ENCODE results near the gene QSOX2.

QSOX2 gene

DNA sequence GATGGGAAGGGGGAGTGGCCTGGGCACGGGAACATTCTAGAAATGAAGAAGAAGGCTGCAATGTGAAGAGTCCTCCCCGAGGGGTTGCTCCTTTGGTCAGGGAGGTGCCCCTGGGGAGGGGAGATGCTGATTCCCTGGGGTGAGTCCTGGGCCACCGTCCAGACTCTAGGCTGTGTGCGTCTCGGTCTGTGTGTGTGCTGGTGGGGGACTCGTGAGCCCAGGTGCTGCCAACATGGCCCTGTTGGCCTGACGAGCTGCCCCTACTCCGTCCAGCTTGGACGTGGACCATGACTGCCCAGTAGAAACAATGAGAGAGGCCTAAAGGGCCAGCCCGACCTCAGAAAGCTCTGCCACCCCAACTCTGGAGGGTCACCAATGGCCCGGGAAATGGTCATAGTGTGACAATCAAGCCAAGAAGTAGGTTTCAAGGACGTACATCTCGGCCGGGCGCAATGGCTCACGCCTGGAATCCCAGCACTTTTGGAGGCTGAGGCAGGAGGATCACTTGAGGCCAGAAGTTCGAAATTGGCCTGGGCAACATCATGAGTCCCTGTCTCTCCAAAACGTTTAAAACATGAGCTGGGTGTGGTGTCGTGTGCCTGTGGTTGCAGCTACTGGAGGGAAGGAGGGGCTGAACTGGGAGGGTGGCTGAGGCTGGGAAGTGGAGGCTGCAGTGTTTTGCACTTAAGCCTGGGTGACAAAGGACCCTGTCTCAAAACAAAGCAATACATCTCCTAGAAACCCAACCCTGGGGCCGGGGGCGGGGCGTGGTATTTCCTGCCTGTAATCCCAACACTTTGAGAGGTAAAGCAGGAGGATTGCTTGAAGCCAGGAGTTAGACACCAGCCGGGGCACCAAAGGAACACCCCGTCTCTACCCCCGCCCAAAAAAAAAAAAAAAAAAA lies 57.7 kb downstream of the QSOX2 start:
- no peak for DNase-seq

DNA sequence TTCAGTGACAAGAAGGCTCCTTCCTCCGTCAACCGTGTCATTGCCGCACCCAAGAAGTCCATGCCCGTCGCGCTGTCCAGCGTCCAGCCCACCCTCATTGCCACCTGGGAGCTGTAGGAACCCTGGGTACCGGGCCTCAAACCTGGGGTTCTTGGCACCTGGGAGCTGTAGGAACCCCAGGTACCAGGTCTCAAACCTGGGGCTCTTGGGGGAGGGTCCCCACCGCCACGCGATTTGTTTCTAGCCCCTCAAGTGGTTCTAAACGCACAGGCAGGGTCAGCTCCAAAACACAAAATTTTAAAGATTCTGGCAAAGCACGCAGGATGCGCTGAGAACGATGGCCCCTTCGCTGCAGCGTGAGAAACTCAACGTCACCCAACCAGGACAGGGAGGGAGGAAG lies 58.4 kb downstream of the QSOX2 start:
- no peak for DNase-seq

DNA sequence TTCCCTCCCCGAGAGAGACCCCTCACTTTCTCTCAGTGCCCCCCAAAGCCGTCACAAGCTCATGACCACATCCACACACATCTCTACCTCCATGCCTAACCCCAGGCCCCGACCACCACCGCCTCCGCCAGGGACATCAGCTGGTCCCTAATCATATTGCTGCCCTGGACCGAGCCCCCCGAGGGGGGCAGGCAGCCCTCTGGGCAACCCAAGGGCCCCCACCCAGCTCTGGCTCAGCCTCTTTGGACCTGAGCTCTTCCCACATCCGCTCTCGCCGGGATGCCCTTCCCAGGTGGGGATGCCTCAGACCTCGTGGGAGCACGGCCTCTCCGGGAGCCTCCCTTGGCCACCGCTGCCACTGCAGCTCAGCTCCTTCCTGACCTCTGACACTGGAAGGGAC lies 59.2 kb downstream of the QSOX2 start:
- no peak for DNase-seq

DNA sequence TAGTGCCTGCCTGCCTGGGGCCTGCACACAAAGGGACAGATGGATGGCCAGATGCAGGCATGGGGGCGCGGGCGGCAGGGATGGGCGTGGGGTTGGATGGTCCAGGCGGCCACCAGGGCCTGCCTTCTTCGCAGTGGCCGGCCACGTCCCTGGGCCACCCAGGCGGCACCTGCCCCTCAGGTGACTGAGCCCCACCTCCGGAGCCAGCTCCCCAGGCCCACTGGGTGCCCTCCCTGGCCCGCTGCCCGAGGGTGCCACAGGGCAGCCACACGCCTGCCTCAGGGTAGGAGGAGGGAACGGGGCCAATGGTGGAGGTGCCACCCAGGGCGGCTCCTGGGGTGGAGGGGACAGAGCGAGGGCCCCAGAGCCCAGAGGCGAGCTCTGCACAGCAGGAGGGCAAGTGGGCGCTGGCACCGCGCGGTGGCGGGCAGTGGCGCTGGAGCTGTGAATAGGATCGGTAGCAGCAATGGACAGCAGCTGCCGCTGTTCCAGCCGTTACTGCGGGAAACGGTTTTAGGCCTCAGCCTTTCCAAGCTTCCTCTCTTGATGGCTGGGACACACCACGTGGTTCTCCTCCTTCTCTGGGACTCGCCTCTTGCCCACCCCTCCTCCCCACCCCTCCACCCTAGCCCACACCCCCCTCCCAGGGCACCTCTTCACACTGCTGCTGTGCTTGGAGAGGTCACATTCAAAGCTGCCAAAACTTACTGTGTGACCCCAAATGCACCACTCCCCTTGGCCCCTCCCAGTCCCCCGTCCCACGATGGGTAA lies 59.8 kb downstream of the QSOX2 start:
- no peak for DNase-seq

DNA sequence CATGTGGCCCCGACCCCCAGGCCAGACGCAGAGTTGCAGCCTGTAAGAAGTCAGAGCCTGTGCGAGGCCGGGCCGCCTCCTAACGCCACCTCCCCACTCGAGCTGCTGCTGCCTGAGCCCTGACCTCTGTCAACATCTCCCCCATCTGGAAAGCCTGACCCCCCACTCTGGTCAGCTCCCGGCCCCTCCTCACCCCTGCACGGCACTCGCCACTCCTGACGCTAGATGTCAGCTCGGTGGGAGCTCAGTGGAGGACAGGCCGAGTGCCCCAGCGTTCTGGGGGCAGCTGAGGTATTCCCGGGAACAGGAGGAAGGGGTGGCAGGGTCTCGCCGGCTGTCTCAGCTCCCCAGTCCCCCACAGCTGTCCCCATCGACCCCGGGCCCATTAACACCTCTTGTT lies 60.5 kb downstream of the QSOX2 start:
- DNase-seq, result no peak

DNA sequence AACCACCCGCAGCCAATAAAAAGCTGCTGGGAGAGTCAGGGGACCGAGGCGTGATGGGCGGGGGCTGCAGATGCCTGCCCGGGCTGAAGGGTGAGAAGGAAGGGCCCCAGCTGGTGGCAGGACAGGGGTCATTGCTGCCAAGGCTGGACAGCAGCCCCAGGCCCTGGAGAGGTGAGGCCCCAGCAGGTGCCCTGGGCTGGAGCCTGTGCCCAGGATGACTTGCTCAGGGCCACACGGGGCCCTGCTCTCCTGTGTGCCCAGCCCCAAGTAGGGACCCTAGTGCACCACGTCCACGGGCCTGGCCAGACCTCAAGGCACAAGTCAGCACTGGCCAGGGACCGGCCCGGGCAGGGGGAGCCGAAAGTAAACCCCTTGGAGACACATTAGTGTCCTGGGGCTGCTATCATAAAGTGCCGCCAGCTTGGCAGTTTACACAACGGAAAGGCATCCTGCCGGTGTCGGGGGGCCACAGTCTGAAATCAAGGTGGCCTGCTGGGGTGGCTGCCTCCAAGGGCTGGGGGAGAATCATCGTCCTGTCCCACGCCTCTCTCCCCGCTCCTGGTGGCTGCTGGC lies 62.7 kb downstream of the QSOX2 start:
- no peak for DNase-seq

DNA sequence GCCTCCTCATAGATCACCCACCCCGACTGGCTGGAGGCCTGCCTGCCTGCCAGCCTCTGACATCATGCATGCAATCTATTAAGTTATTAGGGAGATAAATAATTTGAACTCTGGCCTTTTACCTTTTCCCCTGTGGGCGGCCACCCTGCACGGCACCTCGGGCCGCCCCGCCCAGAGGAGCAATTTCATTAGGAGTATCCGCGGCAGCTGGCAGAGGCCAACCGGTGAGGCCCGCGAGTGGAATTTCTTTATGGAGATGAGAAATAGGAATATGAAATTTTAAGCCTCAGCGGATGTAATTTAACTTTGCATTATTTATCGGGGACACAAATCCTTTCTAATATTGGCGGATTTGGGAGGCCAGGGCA lies 63.2 kb downstream of the QSOX2 start:
- DNase-seq, result no peak

DNA sequence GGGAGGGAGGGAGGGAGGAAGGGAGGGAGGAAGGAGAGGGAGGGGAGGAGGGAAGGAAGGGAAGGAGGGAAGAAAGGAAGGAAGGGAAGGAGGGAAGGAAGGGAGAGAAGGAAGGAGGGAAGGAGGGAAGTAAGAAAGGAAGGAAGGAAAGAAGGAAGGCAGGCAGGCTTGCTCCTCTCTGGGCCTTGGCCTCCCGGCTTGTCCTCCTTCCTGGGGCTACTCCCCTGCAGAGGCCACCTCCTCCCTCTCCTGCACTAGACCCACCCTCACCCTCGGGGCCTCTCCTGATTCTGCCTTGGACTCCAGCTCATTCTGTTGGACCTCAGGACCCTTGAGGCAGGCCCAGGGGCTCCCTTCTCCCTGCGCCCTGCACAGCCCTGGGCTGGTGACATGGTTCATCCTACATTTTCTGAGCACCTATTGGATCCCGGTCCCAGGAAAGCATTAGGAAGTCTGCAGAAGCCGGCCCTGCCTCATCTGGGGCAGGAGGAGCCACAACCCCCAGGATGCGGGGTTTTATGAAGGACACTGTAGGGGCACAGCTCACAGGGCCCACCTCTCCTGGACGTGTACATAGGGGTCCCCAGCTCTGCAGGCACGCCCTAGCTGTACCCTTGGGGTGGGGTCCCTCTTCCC lies 63.7 kb downstream of the QSOX2 start:
- DNase-seq, result no peak

DNA sequence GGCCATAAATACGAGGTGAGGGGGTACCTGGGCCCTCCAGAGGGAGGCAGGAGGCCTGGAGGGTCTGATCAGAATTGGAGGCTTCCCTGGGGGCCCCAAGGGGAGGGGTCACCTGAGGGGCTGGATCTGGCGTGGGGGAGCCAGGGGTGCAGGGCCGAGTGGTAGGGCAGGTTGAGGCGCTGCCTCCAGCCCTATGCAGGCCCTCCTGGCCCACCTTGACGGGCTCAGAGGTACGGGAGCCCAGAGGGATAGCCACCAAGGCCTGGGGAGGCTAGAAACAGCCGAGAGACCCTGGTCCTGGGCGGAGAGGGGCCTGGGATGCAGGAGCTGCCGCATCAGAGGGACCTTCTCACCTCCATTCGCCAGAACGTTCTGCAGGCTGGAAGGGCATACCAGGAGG lies 65.0 kb downstream of the QSOX2 start:
- no peak for DNase-seq

DNA sequence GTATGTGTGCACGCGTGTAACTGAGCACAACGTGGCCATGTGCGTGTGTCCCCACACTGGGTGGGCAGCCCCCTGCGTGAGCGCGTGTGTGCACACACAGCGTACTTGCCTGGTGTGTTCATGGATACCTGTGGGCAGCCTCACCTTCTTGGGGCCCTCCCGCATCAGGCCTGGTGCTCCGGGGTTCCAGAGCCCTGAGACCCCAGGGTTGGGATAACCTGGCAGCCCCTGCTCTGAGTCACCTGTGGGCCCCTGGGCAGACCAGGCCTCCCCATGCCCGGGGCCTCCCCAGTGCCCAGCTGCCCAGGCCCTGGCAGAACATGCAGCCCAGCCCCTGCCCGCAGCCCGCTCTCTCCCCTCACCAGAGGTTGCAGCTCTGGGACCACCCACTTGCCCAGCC lies 65.9 kb downstream of the QSOX2 start:
- DNase-seq, result no peak

DNA sequence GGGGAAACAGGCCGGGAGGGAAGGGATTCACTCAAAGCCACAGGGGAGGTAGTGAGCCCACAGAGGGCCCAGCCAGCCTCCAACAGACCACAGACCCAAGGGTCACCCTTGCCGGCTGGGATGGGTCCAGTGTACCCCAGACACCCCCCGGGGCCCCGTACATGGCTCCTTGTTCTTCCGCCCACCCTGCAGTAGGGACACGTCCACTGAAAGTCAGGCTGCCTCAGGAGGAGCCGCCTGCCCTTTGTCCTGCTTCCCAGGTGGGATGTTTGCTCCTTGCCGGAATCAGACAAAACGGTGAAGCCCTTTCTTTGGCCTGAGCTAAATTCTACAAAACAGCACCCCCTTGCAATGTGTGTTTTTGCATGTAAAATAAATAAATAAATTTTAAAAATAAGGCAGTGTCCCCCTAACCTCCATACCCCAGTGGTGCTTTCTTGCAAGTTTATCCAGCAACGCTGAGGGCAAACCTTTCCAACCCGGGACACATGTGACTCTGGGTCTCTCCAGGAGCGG lies 66.5 kb downstream of the QSOX2 start:
- DNase-seq, result no peak

DNA sequence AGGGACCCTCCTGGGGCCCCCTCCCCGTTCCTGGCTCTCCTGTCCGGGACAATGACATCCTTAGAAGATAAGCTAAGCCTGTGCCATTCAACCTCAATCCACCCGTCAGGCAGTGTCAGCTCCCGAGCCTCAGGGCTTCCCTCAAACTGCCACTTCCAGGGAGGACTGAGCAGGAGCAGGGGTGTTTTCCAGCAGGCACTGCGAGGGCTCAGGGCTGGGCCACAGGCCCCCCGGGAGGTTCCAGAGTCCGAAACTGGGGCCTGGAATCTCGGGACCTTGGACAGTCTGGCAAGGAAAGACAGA lies 66.9 kb downstream of the QSOX2 start:
- DNase-seq, result no peak

DNA sequence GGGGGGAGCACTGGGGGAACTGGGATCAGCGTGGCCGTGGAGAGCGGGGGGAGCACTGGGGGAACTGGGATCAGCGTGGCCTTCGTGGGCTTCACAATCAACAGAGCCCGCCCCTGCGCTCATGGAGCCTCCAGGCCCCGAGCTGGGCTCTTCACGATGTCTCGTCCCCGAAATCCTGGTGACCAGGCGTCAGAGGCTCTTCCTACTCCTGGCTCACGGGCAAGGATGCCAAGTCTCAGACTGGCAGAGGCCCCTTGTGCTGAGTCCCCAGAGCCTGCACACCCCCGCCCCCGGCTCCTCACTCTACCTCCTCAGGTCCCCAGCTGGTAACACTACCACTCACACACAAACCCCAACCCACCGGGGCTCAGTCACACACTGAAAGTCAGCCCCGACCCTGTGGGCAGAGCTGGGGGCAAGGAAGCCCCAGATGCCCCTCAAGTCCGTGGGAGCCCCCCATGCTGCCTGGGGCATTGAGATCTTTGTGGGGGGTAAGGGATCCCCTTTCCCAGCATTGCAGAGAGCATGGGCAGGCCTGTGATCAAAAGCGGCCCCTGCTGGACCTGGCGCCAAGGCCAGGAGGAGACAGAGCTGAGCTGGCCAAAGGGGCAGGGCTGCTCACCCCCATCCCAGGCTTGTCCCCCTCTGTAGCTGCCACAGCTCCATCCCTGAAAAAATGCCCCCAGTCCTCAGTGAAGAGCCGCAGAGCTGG lies 67.4 kb downstream of the QSOX2 start:
- DNase-seq, result no peak

DNA sequence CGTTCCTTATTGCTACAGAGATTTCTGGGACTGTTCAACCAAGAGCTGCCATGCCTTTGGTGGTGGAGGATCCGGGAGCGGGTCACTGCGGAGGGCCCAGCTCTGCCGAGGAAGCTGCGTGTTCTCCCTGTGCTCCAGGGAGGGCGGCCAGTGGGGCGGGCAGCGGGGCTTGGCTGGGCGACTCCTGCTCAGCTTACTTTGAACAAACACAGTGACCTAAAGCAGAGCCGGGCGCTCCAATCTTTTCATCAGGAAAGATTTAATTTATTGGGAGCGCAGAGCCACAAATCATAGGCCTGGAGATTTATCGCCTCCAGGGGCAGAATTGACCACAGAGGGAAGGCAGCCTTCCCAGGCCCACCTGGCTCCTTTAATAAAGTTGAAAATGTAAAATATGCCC lies 68.4 kb downstream of the QSOX2 start:
- no peak for DNase-seq

DNA sequence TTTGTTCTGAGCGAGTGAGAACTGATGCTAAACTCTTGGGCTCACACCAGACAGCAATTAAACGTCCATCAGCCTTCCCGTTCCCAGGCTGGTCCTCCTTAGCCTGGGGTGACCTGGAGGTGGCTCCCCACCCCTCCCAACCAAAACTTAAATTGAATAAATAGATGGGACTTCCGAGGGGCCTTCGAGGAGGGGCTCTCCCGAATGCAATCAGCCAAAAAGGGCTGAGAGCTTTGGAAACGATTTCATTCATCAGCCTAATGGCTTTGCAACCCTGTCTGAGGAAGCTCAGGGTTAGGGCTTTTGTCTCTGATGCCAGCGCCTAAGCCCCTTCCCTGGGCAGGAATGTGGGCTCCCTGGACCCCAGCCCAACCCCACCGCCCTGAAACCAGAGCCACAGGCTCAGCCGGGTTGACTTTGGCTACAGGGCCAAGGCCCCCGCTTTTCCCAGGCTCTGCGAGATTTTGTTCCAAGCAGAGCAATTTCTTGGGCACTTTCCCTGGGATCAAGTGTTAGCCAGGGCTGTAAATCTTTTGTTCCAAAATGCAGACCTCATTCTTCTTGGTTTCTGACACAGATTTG lies 69.9 kb downstream of the QSOX2 start:
- no peak for DNase-seq

DNA sequence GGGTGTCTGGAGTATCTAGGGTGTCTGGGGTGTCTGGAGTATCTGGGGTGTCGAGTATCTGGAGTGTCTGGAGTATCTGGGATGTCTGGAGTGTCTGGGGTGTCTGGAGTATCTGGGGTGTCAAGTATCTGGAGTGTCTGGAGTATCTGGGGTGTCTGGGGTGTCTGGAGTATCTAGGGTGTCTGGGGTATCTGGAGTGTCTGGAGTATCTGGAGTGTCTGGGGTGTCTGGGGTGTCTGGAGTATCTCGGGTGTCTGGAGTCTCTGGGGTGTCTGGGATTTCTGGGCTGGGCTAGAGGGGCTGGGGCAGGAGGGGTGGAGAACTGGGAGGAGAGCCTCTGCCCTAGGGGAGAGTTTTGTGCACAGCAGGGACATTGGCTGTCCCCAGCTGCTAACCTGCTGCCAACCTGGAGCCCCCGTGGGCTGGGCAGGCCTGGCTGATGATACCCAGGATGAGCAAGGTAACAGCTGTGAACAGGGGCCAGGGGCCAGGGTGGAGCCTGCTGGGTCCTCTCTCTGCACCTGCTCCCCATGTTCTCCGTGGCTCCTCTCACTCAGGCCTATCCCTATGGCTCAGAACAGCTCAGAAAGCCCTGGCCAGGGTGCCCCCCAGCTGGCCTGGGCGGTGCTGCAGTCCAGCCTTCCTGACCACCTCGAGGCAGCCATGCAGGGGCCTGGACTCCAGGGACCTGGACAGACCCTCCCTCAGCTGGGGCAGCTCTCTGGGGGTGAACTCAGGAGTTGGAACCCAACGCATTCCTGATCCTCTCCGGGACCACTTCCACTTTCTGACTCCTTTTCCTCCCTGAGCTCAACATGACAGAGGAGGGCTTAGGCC lies 70.6 kb downstream of the QSOX2 start:
- no peak for DNase-seq

DNA sequence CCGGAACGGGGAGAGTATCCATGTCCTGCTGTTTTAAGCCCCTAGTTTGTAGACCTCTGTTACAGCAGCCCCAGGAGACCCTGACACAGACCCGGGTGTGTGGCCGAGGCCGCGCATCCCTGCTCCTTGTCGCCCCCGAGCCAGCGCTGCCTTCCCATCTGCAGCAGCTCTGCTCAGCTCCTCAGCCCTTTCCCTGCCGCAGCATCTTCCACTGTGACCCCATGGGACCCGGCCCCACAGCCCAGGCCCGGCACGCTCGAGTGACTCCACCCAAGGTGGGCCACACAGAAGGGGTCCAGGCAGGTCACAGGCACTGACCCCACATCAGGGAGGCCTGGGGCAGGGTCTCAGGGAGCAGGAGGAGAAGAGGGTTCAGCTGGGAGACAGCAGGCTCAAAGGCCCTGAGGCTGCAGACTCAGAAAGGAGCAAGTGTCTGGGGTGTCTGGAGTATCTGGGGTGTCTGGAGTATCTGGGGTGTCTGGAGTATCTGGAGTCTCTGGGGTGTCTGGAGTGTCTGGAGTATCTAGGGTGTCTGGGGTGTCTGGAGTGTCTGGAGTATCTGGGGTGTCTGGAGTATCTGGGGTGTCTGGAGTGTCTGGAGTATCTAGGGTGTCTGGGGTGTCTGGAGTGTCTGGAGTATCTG lies 71.8 kb downstream of the QSOX2 start:
- DNase-seq, result no peak

DNA sequence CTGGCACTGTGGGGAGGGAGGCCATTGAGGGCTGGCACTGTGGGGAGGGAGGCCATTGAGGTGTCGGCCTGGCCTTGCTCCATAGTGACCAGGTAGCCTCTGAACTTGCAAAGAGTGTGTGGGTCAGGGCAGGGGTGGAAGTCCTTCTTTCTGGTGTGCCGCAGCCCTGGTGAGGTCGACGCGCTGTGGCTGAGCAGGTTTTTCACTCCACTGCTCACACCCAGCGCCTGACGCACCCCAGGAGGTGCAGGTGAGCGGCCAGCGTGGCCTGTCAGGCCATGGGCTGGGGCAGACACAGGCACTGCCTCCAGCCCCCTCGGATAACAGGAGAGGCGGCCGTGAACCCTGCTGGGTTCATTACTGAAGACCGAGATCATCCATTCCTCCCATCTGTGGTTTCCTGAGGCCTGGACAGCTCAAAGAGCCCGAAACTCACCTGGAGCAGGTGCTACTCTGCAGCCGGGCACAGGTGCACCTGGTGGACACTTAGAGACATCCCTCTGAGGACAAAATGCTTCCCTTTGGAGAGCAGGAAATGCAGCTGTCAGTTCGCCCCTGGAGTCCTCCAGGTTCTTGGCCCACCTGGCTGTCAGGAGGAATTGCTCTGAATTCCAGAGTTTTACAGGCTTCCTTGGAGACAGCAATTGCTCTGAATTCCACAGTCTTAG lies 73.1 kb downstream of the QSOX2 start:
- no peak for DNase-seq

DNA sequence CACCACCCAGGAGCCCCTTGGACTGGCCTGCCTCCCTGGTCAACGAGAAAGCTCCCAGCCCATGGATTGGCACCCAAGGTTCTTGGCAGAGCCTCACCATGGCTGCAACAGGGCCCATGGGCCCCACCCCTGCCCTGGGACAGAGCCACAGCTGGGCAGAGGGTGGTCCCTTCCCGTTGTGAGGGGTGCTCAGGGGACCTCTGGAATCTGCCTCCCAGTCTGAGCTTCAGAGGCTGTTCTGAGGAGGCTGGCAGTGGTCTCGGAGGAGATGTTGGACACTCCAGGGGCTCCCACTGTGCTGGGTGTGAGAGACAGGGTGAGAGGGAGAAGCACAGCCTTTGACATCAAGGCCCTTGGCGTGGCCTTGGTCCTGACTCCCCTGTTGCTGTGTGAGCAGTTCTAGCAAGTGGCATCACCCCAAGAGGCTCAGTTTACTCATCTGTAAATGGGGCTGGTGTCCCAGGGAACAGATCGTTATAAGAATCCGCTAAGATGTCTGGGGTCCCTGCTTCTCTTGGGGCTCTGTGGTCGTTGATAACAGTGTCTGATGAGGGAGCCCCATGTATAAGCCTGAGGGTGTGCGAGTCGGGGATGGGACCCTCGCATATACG lies 73.7 kb downstream of the QSOX2 start:
- DNase-seq, result no peak
